Measurements from ENCODE around the gene RSPH9. TPM values are rescaled to one million over a fixed set of nuclear protein-coding genes. Genes with fewer than 3 reads are reported as not detected.

The RSPH9 gene
- total RNA-seq, 1 experiment from 2014 or later: not detected

GRCh38 chr6:43713643-43714310 lies 68.9 kb downstream of the RSPH9 start:
- Histone ChIP-seq H2AFZ (ENCODE audit: low read length) (no peak overlapping the region), H3F3A (ENCODE audit: low read length, unreplicated experiment) (no peaks in the 10 kb centered on the region), H3K4me3 (ENCODE audit: low read length) (no peak overlapping the region), H4K20me1 (ENCODE audit: low read length) (no peaks in the 10 kb centered on the region), H3K9me3 (ENCODE audit: low read length) (no peaks in the 10 kb centered on the region), H3K9me2 (replicated peaks; ENCODE audit: low read length) (no peaks in the 10 kb centered on the region), H3K79me2 (ENCODE audit: low read length) (no peaks in the 10 kb centered on the region), H3K9ac (ENCODE audit: low read length) (no peak overlapping the region), H3K36me3 (ENCODE audit: low read depth, low read length) (no peaks in the 10 kb centered on the region), H3K27ac (ENCODE audit: low read length) (no peak overlapping the region), H3K4me1 (ENCODE audit: insufficient read depth, low read length) (no peaks in the 10 kb centered on the region), H3K4me2 (ENCODE audit: low read length) (no peak overlapping the region), H3K27me3 (ENCODE audit: low read length) (no peaks in the 10 kb centered on the region)
- DNase-seq (no peak), ATAC-seq (no peak)
- BruUV-seq (replicated peaks): no TSS peak
- ChIA-PET CTCF (interaction anchor here (0.6 to 0.7 kb wide), 2 partner anchors 126 to 143 kb away, joined by 3 read pairs; no protein-coding TSS in a partner anchor), POLR2A (ENCODE audit: unreplicated experiment) (no interaction called here)
- intact Hi-C loops (cut with micrococcal nuclease): no loop called here
- TF ChIP-seq EZH2 (IDR thresholded peaks at IDR 0.05; ENCODE audit: low read length, unreplicated experiment): no peak
- TF ChIP-seq EZH2phosphoT487 (IDR thresholded peaks at IDR 0.05; ENCODE audit: borderline replicate concordance, low read length): no peak
- TF ChIP-seq CTCF (conservative IDR thresholded peaks at IDR 0.05; ENCODE audit: low read depth, low read length): no peak

- Histone ChIP-seq H4K20me1 (ENCODE audit: low read length) (no peaks in the 10 kb centered on the region), H2AFZ (ENCODE audit: low read length) (no peak overlapping the region), H3K9me2 (replicated peaks; ENCODE audit: low read length) (no peaks in the 10 kb centered on the region), H3K4me1 (ENCODE audit: insufficient read depth, low read length) (no peaks in the 10 kb centered on the region), H3K27me3 (ENCODE audit: low read length) (no peaks in the 10 kb centered on the region), H3K4me3 (ENCODE audit: low read length) (no peak overlapping the region), H3K4me2 (ENCODE audit: low read length) (no peak overlapping the region), H3K9me3 (ENCODE audit: low read length) (no peaks in the 10 kb centered on the region), H3F3A (ENCODE audit: low read length, unreplicated experiment) (no peaks in the 10 kb centered on the region), H3K36me3 (ENCODE audit: low read depth, low read length) (no peaks in the 10 kb centered on the region), H3K9ac (ENCODE audit: low read length) (no peak overlapping the region), H3K79me2 (ENCODE audit: low read length) (no peaks in the 10 kb centered on the region), H3K27ac (ENCODE audit: low read length) (no peak overlapping the region)
- BruUV-seq (replicated peaks): no TSS peak
- ATAC-seq (no peak), DNase-seq (no peak)
- CTCF ChIA-PET: interaction anchor here (0.6 kb wide), 1 partner anchor 142 kb away, joined by 3 read pairs; no protein-coding TSS in a partner anchor
- POLR2A ChIA-PET (ENCODE audit: unreplicated experiment): no interaction called here
- TF ChIP-seq EZH2phosphoT487 (IDR thresholded peaks at IDR 0.05; ENCODE audit: borderline replicate concordance, low read length): no peak
- TF ChIP-seq CTCF (conservative IDR thresholded peaks at IDR 0.05; ENCODE audit: low read depth, low read length): no peak
- TF ChIP-seq EZH2 (IDR thresholded peaks at IDR 0.05; ENCODE audit: low read length, unreplicated experiment): no peak
- intact Hi-C loops (cut with micrococcal nuclease): no loop called here
These were observed 69.6 kb downstream of the RSPH9 start for GRCh38 chr6:43714311-43715055.

Data from PC-3 (cell line).